ENCODE data around the gene SEMA4F.

DNA sequence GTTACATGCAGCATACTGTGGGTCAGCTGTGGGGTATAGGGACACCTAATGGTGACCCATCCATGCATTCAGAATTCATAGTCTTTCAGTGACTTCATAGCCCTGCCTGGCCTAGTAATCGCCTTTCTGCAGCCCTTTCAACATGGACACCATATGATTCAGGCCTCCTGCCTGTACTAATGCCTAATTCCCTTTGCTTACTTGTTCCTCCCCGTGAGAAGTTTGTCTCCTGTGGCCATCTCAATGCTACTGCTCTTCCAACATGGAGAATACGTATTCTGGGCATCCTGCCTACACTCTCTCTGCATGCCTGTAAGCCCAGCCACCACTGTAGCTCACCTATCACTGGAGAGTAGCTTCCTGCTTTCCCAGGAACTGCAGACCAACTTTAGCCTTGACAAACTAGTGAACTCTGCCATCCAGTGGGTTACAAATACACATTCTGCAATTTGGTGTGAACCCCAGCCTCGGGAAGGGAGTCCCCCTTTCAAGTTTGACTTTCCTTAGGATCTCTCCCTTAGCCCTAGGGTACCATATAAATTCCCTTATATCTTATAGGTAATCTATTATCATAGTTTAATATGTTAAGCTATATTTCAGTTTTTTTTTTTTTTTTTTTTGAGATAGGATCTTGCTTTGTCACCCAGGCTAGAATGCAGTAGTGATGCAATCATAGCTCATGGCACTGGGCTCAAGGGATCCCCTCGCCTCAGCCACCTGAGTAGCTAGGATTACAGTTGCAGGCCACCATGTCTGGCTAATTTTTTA is 28.2 kb upstream of the SEMA4F start:
- TF ChIP-seq, protein P1, sequence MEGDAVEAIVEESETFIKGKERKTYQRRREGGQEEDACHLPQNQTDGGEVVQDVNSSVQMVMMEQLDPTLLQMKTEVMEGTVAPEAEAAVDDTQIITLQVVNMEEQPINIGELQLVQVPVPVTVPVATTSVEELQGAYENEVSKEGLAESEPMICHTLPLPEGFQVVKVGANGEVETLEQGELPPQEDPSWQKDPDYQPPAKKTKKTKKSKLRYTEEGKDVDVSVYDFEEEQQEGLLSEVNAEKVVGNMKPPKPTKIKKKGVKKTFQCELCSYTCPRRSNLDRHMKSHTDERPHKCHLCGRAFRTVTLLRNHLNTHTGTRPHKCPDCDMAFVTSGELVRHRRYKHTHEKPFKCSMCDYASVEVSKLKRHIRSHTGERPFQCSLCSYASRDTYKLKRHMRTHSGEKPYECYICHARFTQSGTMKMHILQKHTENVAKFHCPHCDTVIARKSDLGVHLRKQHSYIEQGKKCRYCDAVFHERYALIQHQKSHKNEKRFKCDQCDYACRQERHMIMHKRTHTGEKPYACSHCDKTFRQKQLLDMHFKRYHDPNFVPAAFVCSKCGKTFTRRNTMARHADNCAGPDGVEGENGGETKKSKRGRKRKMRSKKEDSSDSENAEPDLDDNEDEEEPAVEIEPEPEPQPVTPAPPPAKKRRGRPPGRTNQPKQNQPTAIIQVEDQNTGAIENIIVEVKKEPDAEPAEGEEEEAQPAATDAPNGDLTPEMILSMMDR (IDR thresholded peaks at IDR 0.05): no peak
- TF ChIP-seq POLR2A (IDR thresholded peaks at IDR 0.05): no peak

Data from uterus (tissue), 2 donors.